GM18499 (cell line): Measurements from ENCODE around the gene TNFAIP8L1.

Source experiments
- ATAC-seq: cut with Tn5 transposase; IDR thresholded peaks from one replicate; pipeline ENCODE4 v1.9.1; 2021; ENCODE audit warnings: moderate number of reproducible peaks; ENCODE audit not compliant: insufficient read depth, unreplicated experiment

TNFAIP8L1 gene

GRCh38 chr19:4697304-4697703 lies 58.0 kb downstream of the TNFAIP8L1 start:
- ATAC-seq, result no peak

GRCh38 chr19:4699826-4700692 lies 60.7 kb downstream of the TNFAIP8L1 start:
- ATAC-seq, result no peak

GRCh38 chr19:4700693-4700970 lies 61.3 kb downstream of the TNFAIP8L1 start:
- ATAC-seq, result no peak

- ATAC-seq, result no peak
These were observed 62.2 kb downstream of the TNFAIP8L1 start for GRCh38 chr19:4701557-4701956.

- ATAC-seq, result no peak
These were observed 63.4 kb downstream of the TNFAIP8L1 start for GRCh38 chr19:4702764-4703163.

GRCh38 chr19:4703671-4704316 lies 64.5 kb downstream of the TNFAIP8L1 start:
- no peak for ATAC-seq

- ATAC-seq, result no peak
These were observed 65.0 kb downstream of the TNFAIP8L1 start for GRCh38 chr19:4704317-4704673.
